ENCODE measurements around the gene PF4V1. TPM values are rescaled to one million over a fixed set of nuclear protein-coding genes. Genes with fewer than 3 reads are reported as not detected.
A peak's percentile ranks its signal among the peaks of the same experiment; 100 is the strongest.

Gene PF4V1, protein sequence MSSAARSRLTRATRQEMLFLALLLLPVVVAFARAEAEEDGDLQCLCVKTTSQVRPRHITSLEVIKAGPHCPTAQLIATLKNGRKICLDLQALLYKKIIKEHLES
- total RNA-seq (2022) (not detected in 2 replicates), Bru-seq, nascent RNA (not detected), BruChase-seq, experiment 1, labeled RNA remaining after a 6-hour chase (not detected), BruChase-seq, experiment 2, labeled RNA remaining after a 2-hour chase (not detected)
- long read RNA-seq, result 0 reads

GRCh38 chr4:73853246-73853704 lies at the start of gene PF4V1:
Gene PF4V1, plus strand, starts transcription at chr4:73853296. Its CDS starts 67 bp downstream, at chr4:73853363.
- TF ChIP-seq, protein P1, sequence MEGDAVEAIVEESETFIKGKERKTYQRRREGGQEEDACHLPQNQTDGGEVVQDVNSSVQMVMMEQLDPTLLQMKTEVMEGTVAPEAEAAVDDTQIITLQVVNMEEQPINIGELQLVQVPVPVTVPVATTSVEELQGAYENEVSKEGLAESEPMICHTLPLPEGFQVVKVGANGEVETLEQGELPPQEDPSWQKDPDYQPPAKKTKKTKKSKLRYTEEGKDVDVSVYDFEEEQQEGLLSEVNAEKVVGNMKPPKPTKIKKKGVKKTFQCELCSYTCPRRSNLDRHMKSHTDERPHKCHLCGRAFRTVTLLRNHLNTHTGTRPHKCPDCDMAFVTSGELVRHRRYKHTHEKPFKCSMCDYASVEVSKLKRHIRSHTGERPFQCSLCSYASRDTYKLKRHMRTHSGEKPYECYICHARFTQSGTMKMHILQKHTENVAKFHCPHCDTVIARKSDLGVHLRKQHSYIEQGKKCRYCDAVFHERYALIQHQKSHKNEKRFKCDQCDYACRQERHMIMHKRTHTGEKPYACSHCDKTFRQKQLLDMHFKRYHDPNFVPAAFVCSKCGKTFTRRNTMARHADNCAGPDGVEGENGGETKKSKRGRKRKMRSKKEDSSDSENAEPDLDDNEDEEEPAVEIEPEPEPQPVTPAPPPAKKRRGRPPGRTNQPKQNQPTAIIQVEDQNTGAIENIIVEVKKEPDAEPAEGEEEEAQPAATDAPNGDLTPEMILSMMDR (IDR thresholded peaks at IDR 0.05; ENCODE audit: unreplicated experiment), result no peak
- H3K4me1 Mint-ChIP-seq (ENCODE audit: insufficient read depth, unreplicated experiment), result peaks cover 9% of the 10 kb centered on the region
- H3K9me3 Mint-ChIP-seq (ENCODE audit: unreplicated experiment), result no peaks in the 10 kb centered on the region
- H3K4me3 Mint-ChIP-seq (ENCODE audit: unreplicated experiment), result no peak within 1 kb of the TSS
- H3K27ac Mint-ChIP-seq (ENCODE audit: low read depth, unreplicated experiment), result no peak within 1 kb of the TSS
- CTCF ChIA-PET, result interaction anchor here (1.3 to 3.6 kb wide), 2 partner anchors 9 to 11 kb away, joined by 3 to 25 read pairs; no protein-coding TSS in a partner anchor
- H3K27me3 Mint-ChIP-seq (ENCODE audit: insufficient read depth, unreplicated experiment), result no peaks in the 10 kb centered on the region
- BruUV-seq (replicated peaks), result no TSS peak
- POLR2A ChIA-PET, result no interaction called here
- DNase-seq (ENCODE audit: unreplicated experiment), result no peak
- intact Hi-C loops (cut with micrococcal nuclease), result no loop called here
- no peaks in the 10 kb centered on the region for H3K36me3 Mint-ChIP-seq (ENCODE audit: insufficient read depth, unreplicated experiment)

DNA sequence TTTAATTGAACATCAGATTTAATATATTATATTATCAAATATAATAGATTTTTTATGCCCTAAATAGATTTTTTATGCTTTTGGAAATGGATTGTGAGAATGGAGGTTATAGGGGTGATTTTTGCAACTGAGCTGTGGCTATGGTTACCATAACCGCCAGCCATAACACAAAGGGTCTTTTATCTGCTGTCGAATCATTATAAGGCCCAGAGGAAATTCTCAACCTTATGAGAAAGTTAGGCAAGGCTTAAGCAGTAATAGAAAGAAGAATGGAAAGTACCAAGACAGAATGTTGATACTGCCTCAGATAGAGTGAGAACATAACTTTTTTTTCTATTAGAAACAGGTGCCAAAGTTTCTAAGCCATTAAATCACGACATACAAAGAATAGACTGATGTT lies 42.9 kb upstream of the PF4V1 start:
- Mint-ChIP-seq H3K27ac (ENCODE audit: low read depth, unreplicated experiment) (no peak overlapping the region), H3K4me1 (ENCODE audit: insufficient read depth, unreplicated experiment) (peaks cover 15% of the 10 kb centered on the region), H3K36me3 (ENCODE audit: insufficient read depth, unreplicated experiment) (no peaks in the 10 kb centered on the region), H3K4me3 (ENCODE audit: unreplicated experiment) (no peak overlapping the region), H3K9me3 (ENCODE audit: unreplicated experiment) (peaks cover 18% of the 10 kb centered on the region), H3K27me3 (ENCODE audit: insufficient read depth, unreplicated experiment) (no peaks in the 10 kb centered on the region)
- TF ChIP-seq, protein P1 (IDR thresholded peaks at IDR 0.05; ENCODE audit: unreplicated experiment), result no peak
- intact Hi-C loops (cut with micrococcal nuclease), result no loop called here
- no TSS peak for BruUV-seq (replicated peaks)
- DNase-seq (ENCODE audit: unreplicated experiment), result no peak
- CTCF ChIA-PET, result no interaction called here
- POLR2A ChIA-PET, result no interaction called here

DNA sequence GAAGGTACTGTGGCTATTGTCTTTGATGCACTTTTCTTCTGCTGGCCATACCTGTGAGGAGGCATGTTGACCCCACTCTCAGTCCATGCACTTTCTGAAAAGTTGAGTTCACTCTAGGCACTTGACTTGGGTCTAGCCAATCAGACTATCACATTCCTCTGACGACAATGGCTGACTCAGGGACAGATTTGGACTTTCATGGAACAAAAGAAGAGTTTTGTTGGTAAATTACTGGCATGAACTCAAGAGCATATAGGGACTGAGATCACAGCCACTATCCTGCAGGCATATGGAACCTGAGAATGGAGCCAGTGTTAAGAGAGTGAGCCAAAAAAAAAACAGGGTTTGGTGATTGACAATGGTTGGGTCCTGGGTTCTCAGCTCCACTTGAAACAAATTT lies 41.3 kb upstream of the PF4V1 start:
- H3K4me1 Mint-ChIP-seq (ENCODE audit: insufficient read depth, unreplicated experiment), result peaks cover 26% of the 10 kb centered on the region
- CTCF ChIA-PET, result interaction anchor here (1.7 kb wide), 1 partner anchor 151 kb away, joined by 3 read pairs; no protein-coding TSS in a partner anchor
- TF ChIP-seq, protein P1 (IDR thresholded peaks at IDR 0.05; ENCODE audit: unreplicated experiment), result no peak
- H3K9me3 Mint-ChIP-seq (ENCODE audit: unreplicated experiment), result peaks cover 8% of the 10 kb centered on the region
- BruUV-seq (replicated peaks), result no TSS peak
- no peak overlapping the region for H3K27ac Mint-ChIP-seq (ENCODE audit: low read depth, unreplicated experiment)
- intact Hi-C loops (cut with micrococcal nuclease), result no loop called here
- peak; percentile 32 for DNase-seq (ENCODE audit: unreplicated experiment)
- H3K36me3 Mint-ChIP-seq (ENCODE audit: insufficient read depth, unreplicated experiment), result no peaks in the 10 kb centered on the region
- no peak overlapping the region for H3K4me3 Mint-ChIP-seq (ENCODE audit: unreplicated experiment)
- no peaks in the 10 kb centered on the region for H3K27me3 Mint-ChIP-seq (ENCODE audit: insufficient read depth, unreplicated experiment)
- POLR2A ChIA-PET, result interaction anchor here (0.6 kb wide), 3 partner anchors 8 to 24 kb away, joined by 3 to 4 read pairs (median 3); no protein-coding TSS in a partner anchor

- peaks cover 38% of the 10 kb centered on the region for H3K4me1 Mint-ChIP-seq (ENCODE audit: insufficient read depth, unreplicated experiment)
- H3K9me3 Mint-ChIP-seq (ENCODE audit: unreplicated experiment), result peaks cover 8% of the 10 kb centered on the region
- no peaks in the 10 kb centered on the region for H3K36me3 Mint-ChIP-seq (ENCODE audit: insufficient read depth, unreplicated experiment)
- H3K27ac Mint-ChIP-seq (ENCODE audit: low read depth, unreplicated experiment), result peak overlapping the region; percentile 25
- CTCF ChIA-PET, result no interaction called here
- DNase-seq (ENCODE audit: unreplicated experiment), result no peak
- H3K27me3 Mint-ChIP-seq (ENCODE audit: insufficient read depth, unreplicated experiment), result no peaks in the 10 kb centered on the region
- intact Hi-C loops (cut with micrococcal nuclease), result no loop called here
- no TSS peak for BruUV-seq (replicated peaks)
- TF ChIP-seq, protein P1 (IDR thresholded peaks at IDR 0.05; ENCODE audit: unreplicated experiment), result no peak
- POLR2A ChIA-PET, result interaction anchor here (1.0 kb wide), 1 partner anchor 53 kb away, joined by 3 read pairs; no protein-coding TSS in a partner anchor
- no peak overlapping the region for H3K4me3 Mint-ChIP-seq (ENCODE audit: unreplicated experiment)
These were observed 38.4 kb upstream of the PF4V1 start for GRCh38 chr4:73814679-73815078.

Measured in MCF 10A (cell line).